ENCODE results near the gene TMEM254.
"Not testable (repeated sequence)": the region's sequence is repeated elsewhere in the genome, so short reads cannot be mapped to it uniquely, and the experiment has no call there.

The TMEM254 gene

DNA sequence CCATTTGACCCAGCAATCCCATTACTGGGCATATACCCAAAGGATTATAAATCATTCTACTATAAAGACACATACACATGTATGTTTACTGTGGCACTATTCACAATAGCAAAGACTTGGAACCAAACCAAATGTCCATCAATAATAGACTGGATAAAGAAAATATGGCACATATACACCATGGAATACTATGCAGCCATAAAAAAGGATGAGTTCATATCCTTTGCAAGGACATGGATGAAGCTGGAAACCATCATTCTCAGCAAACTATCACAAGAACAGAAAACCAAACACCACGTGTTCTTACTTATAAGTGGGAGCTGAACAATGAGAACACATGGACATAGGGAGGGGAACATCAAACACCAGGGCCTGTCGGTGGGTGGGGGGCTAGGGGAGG lies 19.8 kb downstream of the TMEM254 start:
- H3K9me3 Mint-ChIP-seq, H3K36me3 Mint-ChIP-seq, CTCF ChIA-PET, H3K27me3 Mint-ChIP-seq, H3K4me3 Mint-ChIP-seq, H3K27ac Mint-ChIP-seq, DNase-seq, H3K4me1 Mint-ChIP-seq: not testable (repeated sequence)

GRCh38 chr10:80099295-80099694 lies 20.8 kb downstream of the TMEM254 start:
- H3K4me1 Mint-ChIP-seq, H3K9me3 Mint-ChIP-seq, H3K36me3 Mint-ChIP-seq, H3K27ac Mint-ChIP-seq, DNase-seq, CTCF ChIA-PET, H3K27me3 Mint-ChIP-seq, H3K4me3 Mint-ChIP-seq: not testable (repeated sequence)

- Mint-ChIP-seq H3K9me3 (no peaks in the 10 kb centered on the region), H3K27ac (no peak overlapping the region), H3K27me3 (peaks cover 4% of the 10 kb centered on the region), H3K36me3 (no peaks in the 10 kb centered on the region), H3K4me1 (peaks cover 11% of the 10 kb centered on the region), H3K4me3 (no peak overlapping the region)
- CTCF ChIA-PET, result no interaction called here
- no peak for DNase-seq
Measured at GRCh38 chr10:80100116-80100515, 21.7 kb downstream of the TMEM254 start.

GRCh38 chr10:80100861-80101695 lies 22.6 kb downstream of the TMEM254 start:
- Mint-ChIP-seq H3K27me3 (peaks cover 4% of the 10 kb centered on the region), H3K36me3 (no peaks in the 10 kb centered on the region), H3K4me1 (peaks cover 11% of the 10 kb centered on the region), H3K9me3 (no peaks in the 10 kb centered on the region), H3K4me3 (no peak overlapping the region), H3K27ac (no peak overlapping the region)
- no peak for DNase-seq
- CTCF ChIA-PET, result interaction anchor here (1.0 kb wide), 1 partner anchor 53 kb away, joined by 4 read pairs; no protein-coding TSS in a partner anchor

DNA sequence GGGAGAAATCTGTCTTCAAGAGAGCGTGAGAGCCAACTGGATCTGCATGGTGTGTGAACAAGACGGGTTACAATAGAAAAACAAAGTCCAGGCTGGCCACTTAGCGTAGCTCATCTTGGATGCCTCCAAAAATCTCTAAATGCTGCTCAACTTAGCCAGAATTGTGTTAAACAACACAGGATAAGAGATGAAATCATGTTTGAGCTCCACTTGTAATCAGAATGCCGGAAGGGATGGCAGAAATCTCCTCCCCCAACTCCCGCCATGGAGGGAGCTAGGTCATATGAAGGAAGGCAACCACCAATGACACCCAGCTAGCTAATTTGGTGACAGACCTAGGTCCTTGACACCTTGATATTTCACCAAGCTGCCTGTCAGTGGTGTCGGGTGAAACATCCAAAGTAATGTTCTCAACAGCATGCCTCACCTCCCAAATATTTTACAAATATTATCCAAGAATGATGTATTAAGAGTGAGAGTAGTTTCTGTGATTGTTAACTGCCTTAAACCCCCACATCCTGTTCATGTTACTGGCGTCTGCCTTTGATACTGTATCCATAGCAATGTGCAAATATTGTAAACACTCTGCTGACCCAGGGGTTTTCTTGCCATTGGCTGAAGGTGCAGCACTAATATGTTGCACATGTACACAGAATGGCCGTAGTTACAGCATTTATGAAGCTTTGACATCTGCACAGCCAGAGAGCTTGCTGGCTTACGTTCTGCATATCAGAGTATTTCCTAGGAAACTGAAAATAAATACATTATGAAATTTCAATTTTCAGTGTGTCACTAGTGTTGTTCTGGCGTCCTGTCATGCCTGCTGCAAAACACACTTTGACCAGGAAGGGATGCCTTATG lies 25.8 kb downstream of the TMEM254 start:
- H3K27ac Mint-ChIP-seq, result no peak overlapping the region
- peaks cover 11% of the 10 kb centered on the region for H3K4me1 Mint-ChIP-seq
- H3K9me3 Mint-ChIP-seq, result peaks cover 11% of the 10 kb centered on the region
- peaks cover 2% of the 10 kb centered on the region for H3K36me3 Mint-ChIP-seq
- H3K4me3 Mint-ChIP-seq, result no peak overlapping the region
- DNase-seq, result no peak
- CTCF ChIA-PET, result interaction anchor here (0.8 to 1.2 kb wide), 2 partner anchors 156 to 596 kb away, joined by 3 read pairs; no protein-coding TSS in a partner anchor
- peaks cover 13% of the 10 kb centered on the region for H3K27me3 Mint-ChIP-seq

DNA sequence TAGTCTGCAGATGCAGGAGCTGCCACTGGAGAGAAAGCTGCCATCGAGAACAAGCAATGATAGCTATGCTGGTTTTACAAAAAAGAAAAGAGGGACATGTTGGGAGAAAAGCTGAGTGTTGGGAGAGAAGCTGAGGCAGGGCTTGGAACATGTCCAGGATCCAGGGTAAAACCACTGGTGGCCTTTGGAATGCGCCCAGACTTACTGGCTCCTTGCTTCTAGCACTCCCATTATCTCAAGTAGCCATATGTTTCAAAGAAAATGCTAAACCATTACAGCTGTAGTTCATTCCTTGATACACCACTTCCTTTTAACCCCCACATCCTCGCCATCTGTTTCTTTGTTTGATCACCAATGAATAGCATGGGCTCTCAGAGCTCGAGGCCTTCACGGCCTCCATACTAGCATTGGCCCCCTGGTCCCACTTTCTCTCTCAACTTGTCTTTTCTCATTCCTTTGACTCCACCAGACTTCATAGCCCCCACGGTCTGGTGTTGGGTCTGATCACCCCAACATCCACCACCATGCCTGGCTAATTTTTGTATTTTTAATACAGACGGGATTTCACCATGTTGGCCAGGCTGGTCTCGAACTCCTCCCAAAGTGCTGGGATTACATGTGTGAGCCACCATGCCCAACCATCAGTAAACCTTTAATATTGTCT lies 30.2 kb downstream of the TMEM254 start:
- Mint-ChIP-seq H3K4me1 (peaks cover 11% of the 10 kb centered on the region), H3K27ac (no peak overlapping the region), H3K36me3 (peaks cover 2% of the 10 kb centered on the region), H3K4me3 (no peak overlapping the region), H3K9me3 (peaks cover 16% of the 10 kb centered on the region), H3K27me3 (peaks cover 13% of the 10 kb centered on the region)
- no peak for DNase-seq
- CTCF ChIA-PET, result no interaction called here

- Mint-ChIP-seq H3K9me3 (peaks cover 16% of the 10 kb centered on the region), H3K36me3 (peaks cover 2% of the 10 kb centered on the region), H3K27me3 (peaks cover 13% of the 10 kb centered on the region), H3K4me1 (no peaks in the 10 kb centered on the region), H3K4me3 (no peak overlapping the region), H3K27ac (no peak overlapping the region)
- CTCF ChIA-PET, result interaction anchor here (0.7 kb wide), 1 partner anchor 33 kb away, joined by 3 read pairs; no protein-coding TSS in a partner anchor
- DNase-seq, result no peak
Measured at GRCh38 chr10:80110986-80111385, 32.5 kb downstream of the TMEM254 start.

DNA sequence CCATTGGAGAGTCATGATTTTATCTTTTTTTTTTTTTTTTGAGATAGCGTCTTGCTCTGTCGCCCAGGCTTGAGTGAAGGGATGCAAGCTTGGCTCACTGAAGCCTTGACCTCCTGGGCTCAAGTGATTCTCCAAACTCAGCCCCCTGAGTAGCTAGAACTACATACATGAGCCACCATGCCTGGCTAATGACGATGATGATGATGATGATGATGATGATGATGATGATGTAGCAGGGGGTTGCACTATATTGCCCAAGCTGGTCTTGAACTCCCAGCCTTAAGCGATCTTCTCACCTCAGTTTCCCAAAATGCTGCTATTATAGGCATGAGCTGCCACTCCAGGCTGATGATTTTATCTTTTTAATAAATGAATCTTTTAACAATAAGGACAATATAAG lies 40.2 kb downstream of the TMEM254 start:
- no peak for DNase-seq
- H3K36me3 Mint-ChIP-seq, result no peaks in the 10 kb centered on the region
- H3K4me1 Mint-ChIP-seq, result no peaks in the 10 kb centered on the region
- H3K27ac Mint-ChIP-seq, result no peak overlapping the region
- CTCF ChIA-PET, result interaction anchor here (0.9 kb wide), 1 partner anchor 11 kb away, joined by 3 read pairs; no protein-coding TSS in a partner anchor
- H3K27me3 Mint-ChIP-seq, result peaks cover 18% of the 10 kb centered on the region
- no peak overlapping the region for H3K4me3 Mint-ChIP-seq
- H3K9me3 Mint-ChIP-seq, result no peaks in the 10 kb centered on the region

DNA sequence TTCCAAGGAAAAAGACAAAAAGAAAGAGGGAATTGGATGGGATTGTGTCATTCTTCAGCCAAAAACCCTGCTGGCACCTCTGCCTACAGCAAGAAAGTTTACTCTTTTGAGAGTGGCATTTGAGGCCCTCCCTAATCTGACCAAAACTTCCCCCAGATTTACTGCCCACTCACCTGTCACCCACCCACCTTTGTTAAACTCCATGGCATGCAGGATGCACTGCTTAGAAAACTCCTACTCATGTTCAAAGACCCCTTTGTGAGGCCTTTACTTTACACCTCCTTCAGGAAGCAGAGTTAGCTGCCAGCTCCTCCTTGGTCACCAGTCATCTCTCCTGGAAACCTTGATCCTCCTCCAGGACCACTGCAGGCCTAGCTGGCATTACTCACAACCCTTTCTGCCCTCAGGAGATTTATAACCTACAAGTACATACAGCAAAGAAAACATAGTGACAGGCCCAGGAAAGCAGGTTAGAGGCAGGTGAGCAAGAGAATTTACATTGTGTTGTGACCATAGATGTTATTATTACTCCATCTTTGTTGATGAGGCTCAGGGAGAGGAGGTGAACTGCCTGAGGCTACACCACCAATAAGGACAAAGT lies 43.7 kb downstream of the TMEM254 start:
- Mint-ChIP-seq H3K9me3 (no peaks in the 10 kb centered on the region), H3K27me3 (peaks cover 23% of the 10 kb centered on the region), H3K27ac (no peak overlapping the region), H3K4me3 (no peak overlapping the region), H3K36me3 (no peaks in the 10 kb centered on the region), H3K4me1 (no peaks in the 10 kb centered on the region)
- CTCF ChIA-PET, result no interaction called here
- DNase-seq, result no peak

- no peaks in the 10 kb centered on the region for H3K4me1 Mint-ChIP-seq
- H3K36me3 Mint-ChIP-seq, result no peaks in the 10 kb centered on the region
- H3K27me3 Mint-ChIP-seq, result peaks cover 23% of the 10 kb centered on the region
- CTCF ChIA-PET, result interaction anchor here (1.0 kb wide), 2 partner anchors 9 to 18 kb away, joined by 3 read pairs; no protein-coding TSS in a partner anchor
- no peaks in the 10 kb centered on the region for H3K9me3 Mint-ChIP-seq
- H3K4me3 Mint-ChIP-seq, result no peak overlapping the region
- no peak for DNase-seq
- H3K27ac Mint-ChIP-seq, result no peak overlapping the region
Measured at GRCh38 chr10:80122746-80123145, 44.3 kb downstream of the TMEM254 start.

DNA sequence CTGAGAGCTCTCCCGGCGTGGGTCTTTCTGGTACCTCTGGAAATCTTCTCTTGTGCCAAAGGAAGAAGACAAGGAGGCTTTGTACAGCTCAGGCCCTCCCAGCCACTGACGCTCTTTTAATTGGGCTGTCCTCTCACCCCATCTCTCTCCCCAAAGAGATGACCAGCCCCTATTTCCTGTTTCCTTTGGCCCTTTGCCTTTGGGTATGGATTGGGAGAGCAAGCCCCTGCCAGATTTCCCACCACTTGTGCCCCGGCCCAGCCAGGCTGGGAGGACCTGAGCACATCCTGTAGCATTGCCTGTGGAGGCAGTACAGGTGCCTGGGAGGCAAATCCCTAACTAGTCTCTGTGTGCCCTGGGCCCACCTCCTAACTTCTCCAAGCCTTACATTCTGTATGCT lies 48.4 kb downstream of the TMEM254 start:
- no peak overlapping the region for H3K4me3 Mint-ChIP-seq
- no peaks in the 10 kb centered on the region for H3K4me1 Mint-ChIP-seq
- CTCF ChIA-PET, result no interaction called here
- DNase-seq, result no peak
- peaks cover 21% of the 10 kb centered on the region for H3K27me3 Mint-ChIP-seq
- no peaks in the 10 kb centered on the region for H3K36me3 Mint-ChIP-seq
- no peak overlapping the region for H3K27ac Mint-ChIP-seq
- no peaks in the 10 kb centered on the region for H3K9me3 Mint-ChIP-seq

- Mint-ChIP-seq H3K4me3 (no peak overlapping the region), H3K9me3 (no peaks in the 10 kb centered on the region), H3K36me3 (no peaks in the 10 kb centered on the region), H3K27me3 (peaks cover 61% of the 10 kb centered on the region), H3K4me1 (no peaks in the 10 kb centered on the region), H3K27ac (no peak overlapping the region)
- DNase-seq, result no peak
- CTCF ChIA-PET, result interaction anchor here (1.5 kb wide), 2 partner anchors 8 to 12 kb away, joined by 3 to 9 read pairs; no protein-coding TSS in a partner anchor
Measured at GRCh38 chr10:80131499-80131901, 53.0 kb downstream of the TMEM254 start.

- H3K9me3 Mint-ChIP-seq, result no peaks in the 10 kb centered on the region
- no peak within 1 kb of the TSS for H3K4me3 Mint-ChIP-seq
- H3K27me3 Mint-ChIP-seq, result peaks cover 59% of the 10 kb centered on the region
- DNase-seq, result no peak
- no peaks in the 10 kb centered on the region for H3K36me3 Mint-ChIP-seq
- H3K4me1 Mint-ChIP-seq, result no peaks in the 10 kb centered on the region
- H3K27ac Mint-ChIP-seq, result no peak within 1 kb of the TSS
- CTCF ChIA-PET, result interaction anchor here (0.7 to 1.5 kb wide), 5 partner anchors 9 to 90 kb away, joined by 3 to 9 read pairs (median 3); no protein-coding TSS in a partner anchor
Measured at GRCh38 chr10:80132299-80133139, 54.1 kb downstream of the TMEM254 start, which contains the start of gene PLAC9. Gene PLAC9, plus strand, starts transcription at chr10:80132730. Its CDS starts 33 bp downstream, at chr10:80132763.
